AG10803 (cell line): ENCODE data around the gene ARHGEF6.

ENCODE experiments used
- DNase-seq: peaks from one replicate; pipeline ENCODE4 v3.0.0; 2010; ENCODE audit warnings: low read depth
- H3K4me3 ChIP-seq: 2 replicates; pipeline ENCODE4 v1.5.1; 2011; ENCODE audit warnings: mild to moderate bottlenecking, low read length, control low read depth
- TF ChIP-seq, protein P1 (sequence below): conservative IDR thresholded peaks from 2 replicates; pipeline ENCODE4 v1.5.1; 2011; ENCODE audit warnings: mild to moderate bottlenecking, low read length, control low read depth, inconsistent platforms

ARHGEF6 gene

DNA sequence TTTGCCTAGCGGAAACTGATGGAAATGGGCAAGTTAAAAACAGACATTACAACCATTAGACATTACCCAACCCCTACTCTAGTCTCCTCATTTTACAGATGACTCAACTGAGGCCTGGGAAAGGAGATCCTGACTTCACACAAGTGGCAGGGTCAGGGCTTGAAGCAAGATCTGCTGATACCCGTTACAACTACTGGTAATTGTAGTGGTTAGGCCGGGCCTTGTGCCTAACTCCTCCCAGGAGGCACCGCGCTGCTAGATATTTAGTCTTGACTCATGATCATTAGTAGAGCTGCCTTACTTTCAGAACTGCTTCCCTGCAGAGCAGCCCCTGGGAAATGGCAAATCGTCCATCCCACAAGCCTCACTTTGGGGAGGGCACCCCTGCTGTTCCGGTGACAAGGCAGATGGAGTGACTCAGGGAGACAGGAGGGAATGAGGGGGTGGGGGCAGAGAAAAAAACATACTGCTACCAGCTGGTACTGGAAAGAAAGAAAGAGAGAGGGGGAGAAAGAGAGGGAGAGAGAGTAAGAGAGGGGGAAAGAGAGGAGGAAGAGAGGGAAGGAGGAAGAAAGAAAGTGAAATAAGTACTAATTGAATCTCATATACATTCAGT, 12.2 kb downstream of the ARHGEF6 start:
- TF ChIP-seq, protein P1, sequence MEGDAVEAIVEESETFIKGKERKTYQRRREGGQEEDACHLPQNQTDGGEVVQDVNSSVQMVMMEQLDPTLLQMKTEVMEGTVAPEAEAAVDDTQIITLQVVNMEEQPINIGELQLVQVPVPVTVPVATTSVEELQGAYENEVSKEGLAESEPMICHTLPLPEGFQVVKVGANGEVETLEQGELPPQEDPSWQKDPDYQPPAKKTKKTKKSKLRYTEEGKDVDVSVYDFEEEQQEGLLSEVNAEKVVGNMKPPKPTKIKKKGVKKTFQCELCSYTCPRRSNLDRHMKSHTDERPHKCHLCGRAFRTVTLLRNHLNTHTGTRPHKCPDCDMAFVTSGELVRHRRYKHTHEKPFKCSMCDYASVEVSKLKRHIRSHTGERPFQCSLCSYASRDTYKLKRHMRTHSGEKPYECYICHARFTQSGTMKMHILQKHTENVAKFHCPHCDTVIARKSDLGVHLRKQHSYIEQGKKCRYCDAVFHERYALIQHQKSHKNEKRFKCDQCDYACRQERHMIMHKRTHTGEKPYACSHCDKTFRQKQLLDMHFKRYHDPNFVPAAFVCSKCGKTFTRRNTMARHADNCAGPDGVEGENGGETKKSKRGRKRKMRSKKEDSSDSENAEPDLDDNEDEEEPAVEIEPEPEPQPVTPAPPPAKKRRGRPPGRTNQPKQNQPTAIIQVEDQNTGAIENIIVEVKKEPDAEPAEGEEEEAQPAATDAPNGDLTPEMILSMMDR = 0 out of 2 replicates have a peak, but pooled peaks have one; percentile 4
- no peak overlapping the region for H3K4me3 ChIP-seq
- DNase-seq = peak; percentile 94

DNA sequence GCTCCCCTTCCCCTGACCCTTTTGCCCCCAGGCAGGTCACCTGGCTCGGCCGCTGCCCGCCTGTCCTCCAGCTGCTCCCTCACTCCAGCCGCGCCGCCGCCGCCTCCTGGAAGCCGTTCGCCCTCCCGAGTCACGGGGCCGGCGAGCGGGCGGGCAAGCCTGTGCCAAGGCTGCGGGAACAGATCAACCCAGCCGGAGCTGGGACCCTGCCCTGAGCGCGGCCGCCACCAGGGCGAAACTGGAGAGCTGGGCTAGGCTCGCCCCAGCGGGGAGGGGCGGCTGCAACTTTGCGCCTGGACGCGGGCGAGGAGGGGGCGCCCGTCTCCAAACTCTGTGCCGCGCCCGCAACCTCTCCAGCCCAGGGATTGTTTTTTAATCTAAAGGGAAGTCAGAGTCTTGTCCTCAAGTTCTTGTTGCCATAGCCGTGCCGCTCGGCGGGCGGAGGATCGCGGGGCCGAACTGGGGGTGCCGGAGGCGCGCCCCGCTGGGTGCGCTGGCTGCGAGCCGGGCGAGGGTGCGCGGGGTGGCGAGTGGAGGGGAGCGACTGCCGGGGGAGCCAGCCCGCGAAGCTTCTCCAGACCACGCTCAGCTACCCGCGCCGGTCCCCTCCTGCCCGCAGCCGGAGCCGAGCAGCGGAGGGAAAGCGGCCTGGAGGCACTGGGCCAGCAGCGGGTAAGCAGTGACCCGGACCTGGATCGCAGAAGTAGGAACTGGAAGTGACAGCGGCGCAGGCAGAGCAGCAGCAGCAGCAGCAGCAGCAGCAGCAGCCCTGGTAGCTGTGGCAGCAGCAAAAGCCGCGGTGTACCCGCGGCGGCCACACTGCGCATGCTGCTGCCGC, 13.4 kb downstream of the ARHGEF6 start:
- peak; percentile 62 for DNase-seq
- TF ChIP-seq, protein P1 = no peak
- peak overlapping the region; percentile 61 for H3K4me3 ChIP-seq

DNA sequence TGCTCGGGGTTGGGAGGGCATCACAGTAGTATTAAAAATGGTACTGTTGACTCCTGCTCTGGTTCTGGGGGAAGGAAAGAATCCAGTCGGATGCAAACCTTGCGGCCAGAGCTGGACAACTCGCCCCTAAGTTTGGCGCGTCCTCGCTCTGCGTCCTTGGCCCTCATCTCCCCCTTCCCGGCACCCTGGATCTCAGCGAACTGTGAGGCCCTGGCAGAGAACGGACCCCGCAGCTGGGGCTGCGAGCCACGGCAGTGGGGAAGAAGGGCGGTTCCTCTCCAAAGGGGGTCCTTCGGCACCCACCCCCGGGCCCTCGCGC, 14.0 kb downstream of the ARHGEF6 start:
- TF ChIP-seq, protein P1 = no peak
- H3K4me3 ChIP-seq = peak overlapping the region; percentile 61
- DNase-seq = no peak

DNA sequence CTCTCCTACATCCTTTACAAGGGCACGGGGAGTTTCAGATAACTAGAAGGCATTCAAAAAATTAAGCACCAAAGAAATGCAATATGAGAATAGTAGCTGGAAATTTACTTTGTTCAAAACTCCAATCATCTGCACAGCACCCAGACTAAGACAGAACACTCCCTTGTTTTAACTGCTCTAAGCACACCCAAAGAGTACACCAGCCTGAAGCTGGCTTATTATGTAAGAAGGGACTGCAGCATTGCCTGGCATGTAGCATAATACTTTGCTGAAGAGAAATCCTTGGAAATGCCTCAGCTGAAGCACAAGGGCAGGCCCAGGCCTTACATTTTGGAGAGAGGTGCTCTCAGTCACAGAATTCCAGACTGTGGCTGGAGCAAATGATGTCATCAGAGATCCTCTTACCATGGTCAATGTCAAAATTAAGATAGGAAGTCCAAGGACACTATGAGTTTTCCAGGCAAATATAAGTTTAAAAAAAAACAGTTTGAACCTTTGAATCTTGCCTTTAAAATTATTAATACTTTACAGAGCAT, 14.8 kb downstream of the ARHGEF6 start:
- no peak overlapping the region for H3K4me3 ChIP-seq
- TF ChIP-seq, protein P1 = no peak
- DNase-seq = peak; percentile 27

DNA sequence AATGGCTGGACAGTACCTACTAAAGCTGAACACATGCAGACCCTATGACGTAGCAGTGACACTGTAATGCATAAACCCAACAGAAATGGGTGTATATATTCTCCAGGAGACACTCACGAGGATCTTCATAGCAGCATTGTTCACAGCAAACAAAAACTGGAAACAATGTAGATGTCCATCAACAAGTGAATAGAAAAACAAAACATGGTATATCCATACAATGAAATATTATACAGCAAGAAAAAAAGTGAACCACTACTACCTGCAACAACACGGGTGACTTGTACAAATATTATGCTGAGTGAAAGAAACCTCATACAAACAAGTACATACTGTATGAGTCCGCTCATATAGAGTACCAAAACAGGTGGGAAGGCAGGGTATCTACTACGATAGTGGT, 16.5 kb downstream of the ARHGEF6 start:
- TF ChIP-seq, protein P1 = no peak
- H3K4me3 ChIP-seq = no peak overlapping the region
- DNase-seq = no peak

DNA sequence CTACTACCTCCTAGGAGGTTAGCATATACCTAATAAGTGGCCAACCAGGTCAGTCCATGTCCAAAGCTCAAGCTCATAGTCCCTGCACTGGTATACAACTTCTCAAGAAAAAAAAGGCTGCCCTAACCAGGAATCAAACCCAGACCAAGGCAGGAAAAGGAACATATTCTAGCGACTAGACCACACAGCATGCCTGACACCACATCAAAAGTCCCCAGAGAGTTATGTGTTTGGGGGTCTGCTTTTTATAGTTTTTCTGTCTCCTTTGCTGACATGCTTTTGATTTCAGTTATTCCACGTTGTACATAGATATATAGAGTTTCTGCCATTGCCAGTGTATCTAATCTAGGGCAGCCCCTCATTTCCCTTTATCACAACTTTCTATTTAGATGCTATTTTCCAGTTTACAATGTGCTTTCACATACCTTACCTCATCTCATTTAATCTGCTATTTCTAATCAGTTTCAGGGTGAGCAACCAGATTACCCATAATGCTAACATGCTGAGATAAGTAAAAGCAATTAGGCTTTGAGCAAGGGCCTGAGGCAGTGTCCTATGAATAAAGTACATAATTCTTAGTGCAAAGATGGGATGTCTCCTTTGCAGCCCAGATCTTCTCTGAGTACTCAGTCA, 17.8 kb downstream of the ARHGEF6 start:
- DNase-seq = no peak
- TF ChIP-seq, protein P1 = no peak

DNA sequence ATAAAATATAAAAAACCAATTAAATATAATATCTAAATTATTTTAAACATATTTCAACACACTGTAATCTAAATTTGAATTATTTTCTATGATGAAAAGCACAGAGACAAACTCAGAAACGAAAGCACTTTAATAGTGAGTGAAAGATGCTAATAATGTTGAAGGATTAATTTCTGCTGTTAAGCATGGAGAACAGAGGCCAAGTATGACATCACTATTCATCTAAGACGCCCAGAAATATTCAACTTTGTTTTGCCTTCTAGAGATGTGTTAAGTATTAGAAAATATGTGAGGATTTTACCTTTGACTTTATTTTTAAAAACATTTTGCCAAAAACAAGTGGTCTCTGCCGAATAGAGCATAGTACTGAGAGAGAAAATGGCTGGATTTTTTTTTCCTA, 19.3 kb downstream of the ARHGEF6 start:
- TF ChIP-seq, protein P1 = no peak
- no peak overlapping the region for H3K4me3 ChIP-seq
- no peak for DNase-seq

More for the DNA sequence above, 17.8 kb downstream of the ARHGEF6 start:
- H3K4me3 ChIP-seq = no peak overlapping the region
